Mucosa of descending colon (tissue), 3 donors: ENCODE results near the gene C1QTNF4. TPM values are rescaled to one million over a fixed set of nuclear protein-coding genes. Genes with fewer than 3 reads are reported as not detected.
A peak's percentile ranks its signal among the peaks of the same experiment; 100 is the strongest.

Source experiments
- ATAC-seq: fragments of 200-7000 bp; cut with Tn5 transposase; one replicate; pipeline ENCODE4 v1.9.1; 2020; ENCODE audit warnings: mild to moderate bottlenecking, moderate library complexity
- DNase-seq, 3 donors: peaks; one replicate each; pipeline ENCODE4 v3.0.0-alpha.2; 2020
- H3K36me3 ChIP-seq: fragments of 200-600 bp; one replicate; pipeline ENCODE4 v1.8.0; 2021; ENCODE audit warnings: low read depth, mild to moderate bottlenecking
- H3K4me1 ChIP-seq: fragments of 200-600 bp; one replicate; pipeline ENCODE4 v1.8.0; 2021; ENCODE audit warnings: low read depth, mild to moderate bottlenecking
- H3K4me3 ChIP-seq: fragments of 200-600 bp; one replicate; pipeline ENCODE4 v1.8.0; 2021; ENCODE audit warnings: mild to moderate bottlenecking
- H3K9me3 ChIP-seq: fragments of 200-600 bp; one replicate; pipeline ENCODE4 v1.8.0; 2021; ENCODE audit warnings: mild to moderate bottlenecking
- intact Hi-C, 2 donors: fragments of 100-400 bp; cut with DNase I in 1 of 2; cut with micrococcal nuclease in 1 of 2; formaldehyde crosslinking; loops; one replicate each; pipeline versions ENCODE4 v1.11.0 to v1.11.1; 2022; cut with DNase I, micrococcal nuclease
- total RNA-seq, 3 donors: library from RNA; stranded (reverse); fragmentation: NEBNext Ultra II Directional in 2 of 3; extraction: Animal tissue kit (Norgen Biotek cat#: 25700) in 2 of 3; gene quantifications; one replicate each; pipeline versions ENCODE4 v1.2.1 to v1.2.4, GENCODE V29; 2021 to 2023
- TF ChIP-seq, protein P1 (sequence below): fragments of 200-600 bp; IDR thresholded peaks from one replicate; pipeline ENCODE4 v1.8.0; 2022; ENCODE audit warnings: antibody characterized with exemption, mild to moderate bottlenecking
- donor health status: DM: no; HTN: no; CAD: no; lungs with moderate emphysema.
- donor health status: DM: no; HTN: no; CAD: no.
- donor health status: DM: no; HTN: yes; CAD: no.

The C1QTNF4 gene
- total RNA-seq, 3 donors from 2014 or later = 0.17 to 3.5 (median 0.34) TPM

DNA sequence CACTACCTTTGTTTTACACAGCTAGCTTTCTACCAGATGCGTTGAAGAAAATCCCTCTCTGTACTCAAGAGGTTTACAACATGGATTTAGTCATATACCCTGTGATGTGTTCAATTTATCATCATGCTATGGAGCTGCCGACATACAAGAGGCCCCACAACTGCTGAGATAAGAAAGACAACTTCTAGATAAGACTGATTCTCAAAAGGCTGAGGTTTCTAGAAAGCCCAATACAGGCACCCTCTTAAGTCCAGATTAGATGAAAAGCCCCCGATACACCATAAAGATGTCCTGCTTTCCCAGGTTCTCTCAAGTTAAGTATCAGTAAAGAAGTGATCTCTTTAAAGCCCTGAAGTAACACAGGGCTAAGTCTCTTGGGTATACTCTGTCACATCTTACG is 33.8 kb upstream of the C1QTNF4 start:
- H3K4me1 ChIP-seq = no peaks in the 10 kb centered on the region
- intact Hi-C loops = no loop called here
- H3K36me3 ChIP-seq = peaks cover 13% of the 10 kb centered on the region
- TF ChIP-seq, protein P1, sequence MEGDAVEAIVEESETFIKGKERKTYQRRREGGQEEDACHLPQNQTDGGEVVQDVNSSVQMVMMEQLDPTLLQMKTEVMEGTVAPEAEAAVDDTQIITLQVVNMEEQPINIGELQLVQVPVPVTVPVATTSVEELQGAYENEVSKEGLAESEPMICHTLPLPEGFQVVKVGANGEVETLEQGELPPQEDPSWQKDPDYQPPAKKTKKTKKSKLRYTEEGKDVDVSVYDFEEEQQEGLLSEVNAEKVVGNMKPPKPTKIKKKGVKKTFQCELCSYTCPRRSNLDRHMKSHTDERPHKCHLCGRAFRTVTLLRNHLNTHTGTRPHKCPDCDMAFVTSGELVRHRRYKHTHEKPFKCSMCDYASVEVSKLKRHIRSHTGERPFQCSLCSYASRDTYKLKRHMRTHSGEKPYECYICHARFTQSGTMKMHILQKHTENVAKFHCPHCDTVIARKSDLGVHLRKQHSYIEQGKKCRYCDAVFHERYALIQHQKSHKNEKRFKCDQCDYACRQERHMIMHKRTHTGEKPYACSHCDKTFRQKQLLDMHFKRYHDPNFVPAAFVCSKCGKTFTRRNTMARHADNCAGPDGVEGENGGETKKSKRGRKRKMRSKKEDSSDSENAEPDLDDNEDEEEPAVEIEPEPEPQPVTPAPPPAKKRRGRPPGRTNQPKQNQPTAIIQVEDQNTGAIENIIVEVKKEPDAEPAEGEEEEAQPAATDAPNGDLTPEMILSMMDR = no peak
- no peak overlapping the region for H3K4me3 ChIP-seq
- ATAC-seq (no peak), DNase-seq (no peak)
- no peaks in the 10 kb centered on the region for H3K9me3 ChIP-seq

DNA sequence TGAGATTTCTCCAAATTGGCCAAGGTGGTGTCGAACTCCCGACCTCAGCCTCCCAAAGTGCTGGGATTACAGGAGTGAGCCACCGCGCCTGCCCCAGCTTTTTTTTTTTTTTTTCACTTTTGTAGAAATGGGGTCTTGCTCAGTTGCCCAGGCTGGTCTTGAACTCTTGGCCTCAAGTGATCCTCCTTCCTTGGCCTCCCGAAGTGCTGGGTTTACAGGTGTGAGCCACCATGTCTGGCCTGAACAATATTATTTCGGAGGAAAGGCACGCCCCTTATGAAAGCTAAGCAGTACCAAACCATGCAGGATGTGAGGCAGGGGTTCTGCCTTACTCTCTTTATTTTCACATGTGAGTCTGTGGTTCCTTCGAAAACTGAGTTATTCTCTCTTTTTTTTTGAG is 32.0 kb upstream of the C1QTNF4 start:
- Histone ChIP-seq H3K4me3 (no peak overlapping the region), H3K9me3 (no peaks in the 10 kb centered on the region), H3K36me3 (peaks cover 13% of the 10 kb centered on the region), H3K4me1 (no peaks in the 10 kb centered on the region)
- no peak for DNase-seq
- TF ChIP-seq, protein P1 = no peak
- no peak for ATAC-seq
- intact Hi-C loops = no loop called here

DNA sequence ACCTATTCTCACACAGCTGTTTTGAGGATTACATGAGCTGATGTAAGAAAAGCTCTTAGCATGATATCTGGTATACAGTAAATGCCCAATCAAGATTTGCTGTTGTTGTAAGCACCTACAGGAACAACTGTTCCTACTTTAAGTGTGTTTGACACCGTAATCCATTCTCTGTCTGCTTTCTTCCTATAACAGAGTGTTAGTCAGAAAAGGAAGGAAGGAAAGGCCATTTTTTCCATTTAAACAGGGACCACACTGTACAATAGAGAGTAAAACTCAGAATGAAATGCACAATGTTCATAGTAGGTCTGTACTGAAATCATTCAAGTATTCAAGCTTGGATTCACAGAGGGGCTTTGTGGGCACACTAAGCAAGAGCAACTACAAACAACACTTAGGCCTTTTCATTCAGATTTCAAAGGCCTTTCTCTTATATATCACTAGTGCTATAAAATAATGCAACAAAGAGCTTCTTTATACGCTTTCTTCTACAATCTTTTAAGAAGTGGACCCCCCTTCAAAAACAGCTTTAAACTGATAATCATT is 26.7 kb upstream of the C1QTNF4 start:
- Histone ChIP-seq H3K9me3 (no peaks in the 10 kb centered on the region), H3K36me3 (peaks cover 10% of the 10 kb centered on the region), H3K4me3 (no peak overlapping the region), H3K4me1 (no peaks in the 10 kb centered on the region)
- TF ChIP-seq, protein P1 = no peak
- ATAC-seq = no peak
- intact Hi-C loops = no loop called here
- no peak for DNase-seq

DNA sequence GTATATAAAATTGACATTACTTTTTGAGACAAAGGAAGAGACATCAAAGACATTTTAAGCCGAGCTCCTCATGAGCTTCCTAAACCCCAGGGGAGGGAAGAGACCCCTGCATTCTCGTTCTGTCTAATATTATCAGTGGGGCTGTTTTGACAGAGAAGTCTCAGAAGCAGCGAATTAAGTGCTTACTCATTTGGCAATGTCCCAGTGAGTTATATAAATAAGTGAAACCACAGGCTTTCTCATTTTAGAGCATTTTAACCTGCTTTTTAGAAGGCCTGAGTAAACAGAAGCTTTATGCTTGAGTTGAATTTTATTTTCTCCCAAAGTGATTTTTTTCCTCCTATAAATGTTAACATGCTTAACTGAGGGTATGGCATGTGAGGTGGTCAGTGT is 23.2 kb upstream of the C1QTNF4 start:
- no peaks in the 10 kb centered on the region for H3K4me1 ChIP-seq
- H3K9me3 ChIP-seq = no peaks in the 10 kb centered on the region
- ATAC-seq (no peak), DNase-seq (no peak)
- intact Hi-C loops = no loop called here
- TF ChIP-seq, protein P1 = no peak
- no peaks in the 10 kb centered on the region for H3K36me3 ChIP-seq
- H3K4me3 ChIP-seq = no peak overlapping the region

DNA sequence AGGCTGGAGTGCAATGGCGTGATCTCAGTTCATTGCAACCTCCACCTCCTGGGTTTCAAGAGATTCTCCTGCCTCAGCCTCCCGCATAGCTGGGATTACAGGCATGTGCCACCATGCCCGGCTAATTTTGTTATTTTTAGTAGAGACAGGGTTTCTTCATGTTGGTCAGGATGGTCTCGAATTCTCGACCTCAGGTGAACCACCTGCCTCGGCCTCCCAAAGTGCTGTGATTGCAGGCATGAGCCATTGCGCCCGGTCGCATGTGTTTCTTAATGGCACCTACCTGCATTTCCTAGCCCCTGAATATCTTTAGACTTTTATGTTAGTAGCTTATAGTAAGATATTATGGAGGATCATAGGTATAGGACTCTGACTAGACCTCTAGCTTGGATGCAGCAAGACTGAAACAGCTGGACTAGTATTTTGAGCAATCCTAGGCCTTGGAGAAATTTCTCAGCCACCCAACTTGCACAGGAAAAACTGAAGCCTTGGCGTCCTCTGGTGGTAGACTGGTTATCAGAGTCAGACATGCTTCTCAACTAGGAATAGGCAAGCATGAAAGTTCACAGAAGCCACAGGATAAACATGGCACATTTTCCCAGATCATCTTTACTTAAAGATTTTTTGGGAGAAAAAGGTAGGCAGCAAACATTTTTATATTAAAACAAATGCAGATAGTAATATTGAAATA is 22.7 kb upstream of the C1QTNF4 start:
- Histone ChIP-seq H3K4me3 (no peak overlapping the region), H3K4me1 (no peaks in the 10 kb centered on the region), H3K36me3 (no peaks in the 10 kb centered on the region), H3K9me3 (no peaks in the 10 kb centered on the region)
- TF ChIP-seq, protein P1 = no peak
- intact Hi-C loops = no loop called here
- peak in 1 of 3 donors; percentile 65 for DNase-seq
- ATAC-seq = peak; percentile 48
